ENCODE results near the gene GPR137B.

DNA sequence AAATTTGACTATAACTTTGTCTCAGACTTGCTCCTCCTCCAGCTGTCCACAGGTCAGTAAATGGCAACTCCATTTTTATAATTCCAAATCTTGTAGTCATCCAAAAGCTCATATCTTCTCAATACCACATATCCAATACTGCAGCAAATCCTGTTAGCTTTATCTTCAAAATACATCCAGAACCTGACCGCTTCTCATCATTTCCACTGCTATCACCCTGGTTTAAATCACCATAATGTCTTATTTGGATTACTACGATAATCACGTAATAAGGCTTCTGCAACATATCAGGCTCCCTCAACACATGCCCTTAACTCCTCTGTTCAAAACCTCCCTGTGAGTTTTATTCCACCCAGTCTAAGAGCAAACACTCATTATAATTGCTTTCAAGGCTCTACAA, 104.9 kb downstream of the GPR137B start:
- TF ChIP-seq, protein P1, sequence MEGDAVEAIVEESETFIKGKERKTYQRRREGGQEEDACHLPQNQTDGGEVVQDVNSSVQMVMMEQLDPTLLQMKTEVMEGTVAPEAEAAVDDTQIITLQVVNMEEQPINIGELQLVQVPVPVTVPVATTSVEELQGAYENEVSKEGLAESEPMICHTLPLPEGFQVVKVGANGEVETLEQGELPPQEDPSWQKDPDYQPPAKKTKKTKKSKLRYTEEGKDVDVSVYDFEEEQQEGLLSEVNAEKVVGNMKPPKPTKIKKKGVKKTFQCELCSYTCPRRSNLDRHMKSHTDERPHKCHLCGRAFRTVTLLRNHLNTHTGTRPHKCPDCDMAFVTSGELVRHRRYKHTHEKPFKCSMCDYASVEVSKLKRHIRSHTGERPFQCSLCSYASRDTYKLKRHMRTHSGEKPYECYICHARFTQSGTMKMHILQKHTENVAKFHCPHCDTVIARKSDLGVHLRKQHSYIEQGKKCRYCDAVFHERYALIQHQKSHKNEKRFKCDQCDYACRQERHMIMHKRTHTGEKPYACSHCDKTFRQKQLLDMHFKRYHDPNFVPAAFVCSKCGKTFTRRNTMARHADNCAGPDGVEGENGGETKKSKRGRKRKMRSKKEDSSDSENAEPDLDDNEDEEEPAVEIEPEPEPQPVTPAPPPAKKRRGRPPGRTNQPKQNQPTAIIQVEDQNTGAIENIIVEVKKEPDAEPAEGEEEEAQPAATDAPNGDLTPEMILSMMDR (IDR thresholded peaks at IDR 0.05): no peak
- no peak for TF ChIP-seq POLR2A (IDR thresholded peaks at IDR 0.05)

Data from adrenal gland (tissue), 5 donors.